GM23338 (cell line): ENCODE measurements around the gene FKRP. TPM values are rescaled to one million over a fixed set of nuclear protein-coding genes. Genes with fewer than 3 reads are reported as not detected.

ENCODE experiments used
- ATAC-seq: fragments of 200-7000 bp; cut with Tn5 transposase; 3 replicates; pipeline ENCODE4 v1.9.1; 2020
- DNase-seq: peaks from one replicate; pipeline ENCODE4 v3.0.0-alpha.2; 2015; ENCODE audit warnings: low spot score
- H2AFZ ChIP-seq: fragments of 200-600 bp; sonication (generic); 2 replicates; pipeline ENCODE4 v1.8.0; 2016; ENCODE audit warnings: antibody characterized with exemption, mild to moderate bottlenecking, moderate library complexity
- H3F3A ChIP-seq: fragments of 200-600 bp; sonication (generic); replicated peaks from 2 replicates; pipeline ENCODE4 v1.8.0; 2017; ENCODE audit warnings: antibody characterized with exemption, mixed run types, low read depth
- H3K27ac ChIP-seq: fragments of 200-600 bp; sonication (generic); 2 replicates; pipeline ENCODE4 v1.6.1; 2016; ENCODE audit warnings: low read depth
- H3K27me3 ChIP-seq: fragments of 200-600 bp; sonication (generic); 2 replicates; pipeline ENCODE4 v1.8.0; 2016; ENCODE audit warnings: mild to moderate bottlenecking, mixed run types, moderate library complexity; ENCODE audit not compliant: insufficient read depth
- H3K36me3 ChIP-seq: fragments of 200-600 bp; sonication (generic); 2 replicates; pipeline ENCODE4 v1.8.0; 2016; ENCODE audit warnings: mild to moderate bottlenecking; ENCODE audit not compliant: insufficient read depth
- H3K4me1 ChIP-seq: fragments of 200-600 bp; sonication (generic); 2 replicates; pipeline ENCODE4 v1.8.0; 2016; ENCODE audit warnings: mild to moderate bottlenecking, moderate library complexity; ENCODE audit not compliant: insufficient read depth
- H3K4me2 ChIP-seq: fragments of 200-600 bp; sonication (generic); 2 replicates; pipeline ENCODE4 v1.7.1; 2017; ENCODE audit warnings: mixed run types
- H3K4me3 ChIP-seq: fragments of 200-600 bp; sonication (generic); 2 replicates; pipeline ENCODE4 v1.6.1; 2016; ENCODE audit warnings: mixed run types
- H3K79me2 ChIP-seq: fragments of 200-600 bp; sonication (generic); replicated peaks from 2 replicates; pipeline ENCODE4 v1.8.0; 2017; ENCODE audit warnings: mild to moderate bottlenecking; ENCODE audit not compliant: insufficient read depth
- H3K9me2 ChIP-seq: fragments of 200-600 bp; sonication (generic); 2 replicates; pipeline ENCODE4 v1.8.0; 2017; ENCODE audit not compliant: insufficient read depth
- H4K20me1 ChIP-seq: fragments of 200-600 bp; sonication (generic); replicated peaks from 2 replicates; pipeline ENCODE4 v1.8.0; 2017; ENCODE audit warnings: mild to moderate bottlenecking; ENCODE audit not compliant: insufficient read depth
- H3K27ac Mint-ChIP-seq: 2 replicates; pipeline ENCODE4 v1.8.0; 2020; ENCODE audit warnings: inconsistent platforms, mild to moderate bottlenecking, moderate library complexity, mixed read lengths
- H3K27me3 Mint-ChIP-seq: 3 replicates; pipeline ENCODE4 v1.8.0; 2022; ENCODE audit warnings: low read depth, mild to moderate bottlenecking, moderate library complexity, mixed read lengths, inconsistent platforms; ENCODE audit not compliant: insufficient read depth, poor library complexity
- H3K36me3 Mint-ChIP-seq: 3 replicates; pipeline ENCODE4 v1.8.0; 2021; ENCODE audit warnings: low read depth, mild to moderate bottlenecking, inconsistent platforms, moderate library complexity, mixed read lengths
- H3K4me1 Mint-ChIP-seq: 3 replicates; pipeline ENCODE4 v1.8.0; 2020; ENCODE audit warnings: mild to moderate bottlenecking, inconsistent platforms, mixed read lengths
- H3K4me3 Mint-ChIP-seq: 3 replicates; pipeline ENCODE4 v1.8.0; 2021; ENCODE audit warnings: moderate library complexity, mild to moderate bottlenecking, inconsistent platforms, mixed read lengths
- H3K9me3 Mint-ChIP-seq: 3 replicates; pipeline ENCODE4 v1.8.0; 2020; ENCODE audit warnings: moderate library complexity, mild to moderate bottlenecking, inconsistent platforms, mixed read lengths
- CREB1 ChIP-seq: fragments of 250-450 bp; sonication (Bioruptor Pico); IDR thresholded peaks from 2 replicates; pipeline ENCODE4 v1.5.0; 2020; ENCODE audit warnings: low read depth, mild to moderate bottlenecking, moderate library complexity
- CTCF ChIP-seq, 2 experiments: fragments of 200-600 bp in 1 of 2; sonication (generic) in 1 of 2; conservative IDR thresholded peaks; 2 replicates each; pipeline versions ENCODE4 v1.5.1 to v1.6.1; 2016 to 2017; ENCODE audit warnings: antibody characterized with exemption in 2 of 2, low read depth in 2 of 2, mild to moderate bottlenecking in 2 of 2, moderate library complexity in 1 of 2
- ETS1 ChIP-seq: IDR thresholded peaks from 2 replicates; pipeline ENCODE4 v1.6.1; 2016; ENCODE audit warnings: antibody characterized with exemption
- EZH2 ChIP-seq: fragments of 200-600 bp; sonication (generic); IDR thresholded peaks from one replicate; pipeline ENCODE4 v1.8.0; 2017; ENCODE audit warnings: antibody characterized with exemption, mild to moderate bottlenecking, low read depth; ENCODE audit not compliant: unreplicated experiment
- EZH2phosphoT487 ChIP-seq: fragments of 200-600 bp; sonication (generic); IDR thresholded peaks from one replicate; pipeline ENCODE4 v1.8.1; 2018; ENCODE audit warnings: antibody characterized with exemption; ENCODE audit not compliant: unreplicated experiment
- JUNB ChIP-seq: IDR thresholded peaks from one replicate; pipeline ENCODE4 v1.6.1; 2016; ENCODE audit warnings: antibody characterized with exemption; ENCODE audit not compliant: unreplicated experiment
- NANOG ChIP-seq: IDR thresholded peaks from 2 replicates; pipeline ENCODE4 v1.6.1; 2016; ENCODE audit warnings: antibody characterized with exemption, borderline replicate concordance
- POLR2AphosphoS5 ChIP-seq: IDR thresholded peaks from 2 replicates; pipeline ENCODE4 v1.6.1; 2016; ENCODE audit warnings: antibody characterized with exemption, low read depth
- REST ChIP-seq: IDR thresholded peaks from one replicate; pipeline ENCODE4 v1.6.1; 2018; ENCODE audit warnings: antibody characterized with exemption; ENCODE audit not compliant: unreplicated experiment
- STAT1 ChIP-seq: IDR thresholded peaks from one replicate; pipeline ENCODE4 v1.6.1; 2016; ENCODE audit warnings: antibody characterized with exemption; ENCODE audit not compliant: unreplicated experiment
- ZNF114 ChIP-seq: fragments of 250-450 bp; sonication (Bioruptor Pico); IDR thresholded peaks from 2 replicates; pipeline ENCODE4 v1.5.0; 2020; ENCODE audit warnings: mild to moderate bottlenecking, moderate library complexity
- ZNF331 ChIP-seq: fragments of 250-450 bp; sonication (Bioruptor Pico); IDR thresholded peaks from 2 replicates; pipeline ENCODE4 v1.5.0; 2020; ENCODE audit warnings: low read depth, mild to moderate bottlenecking, moderate library complexity
- polyA plus RNA-seq: library from polyadenylated mRNA; unstranded; fragments of >200 nt; fragmentation: Nextera tagmentation; extraction: Ambion mirVana; gene quantifications from 2 replicates; pipeline ENCODE4 v1.2.1, GENCODE V29; 2016
- total RNA-seq: library from RNA; depleted of rRNA; stranded (reverse); fragments of >200 nt; shearing (Covaris generic); gene quantifications from 2 replicates; pipeline ENCODE4 v1.2.3, GENCODE V29; 2014
- TF ChIP-seq, protein P1 (sequence below): fragments of 250-450 bp; sonication (Bioruptor Pico); IDR thresholded peaks from 2 replicates; pipeline ENCODE4 v1.5.0; 2020; ENCODE audit warnings: mild to moderate bottlenecking, moderate library complexity

Gene FKRP
- total and polyA plus RNA-seq, 2 experiments from 2014 or later: 11.5 to 31.9 TPM

GRCh38 chr19:46725859-46726393, 19.9 kb upstream of the FKRP start:
- no peaks in the 10 kb centered on the region for H3K9me2 ChIP-seq
- H3K4me3 Mint-ChIP-seq: peak overlapping the region; percentile 16; the same call in 1 of the 3 replicates
- peaks cover 78% of the 10 kb centered on the region for H3K36me3 Mint-ChIP-seq
- ATAC-seq: no peak; the same call in 2 of the 3 replicates
- no peak overlapping the region for H3K27ac ChIP-seq
- H3K9me3 Mint-ChIP-seq: peaks cover 3% of the 10 kb centered on the region; the same call in 1 of the 3 replicates
- TF ChIP-seq STAT1: no peak
- no peak for TF ChIP-seq CREB1 (CRISPR knock-in tag)
- TF ChIP-seq POLR2AphosphoS5: no peak
- no peak for TF ChIP-seq REST
- TF ChIP-seq NANOG: no peak
- no peak for TF ChIP-seq ZNF331 (CRISPR knock-in tag)
- no peak for TF ChIP-seq EZH2
- TF ChIP-seq, protein P1, sequence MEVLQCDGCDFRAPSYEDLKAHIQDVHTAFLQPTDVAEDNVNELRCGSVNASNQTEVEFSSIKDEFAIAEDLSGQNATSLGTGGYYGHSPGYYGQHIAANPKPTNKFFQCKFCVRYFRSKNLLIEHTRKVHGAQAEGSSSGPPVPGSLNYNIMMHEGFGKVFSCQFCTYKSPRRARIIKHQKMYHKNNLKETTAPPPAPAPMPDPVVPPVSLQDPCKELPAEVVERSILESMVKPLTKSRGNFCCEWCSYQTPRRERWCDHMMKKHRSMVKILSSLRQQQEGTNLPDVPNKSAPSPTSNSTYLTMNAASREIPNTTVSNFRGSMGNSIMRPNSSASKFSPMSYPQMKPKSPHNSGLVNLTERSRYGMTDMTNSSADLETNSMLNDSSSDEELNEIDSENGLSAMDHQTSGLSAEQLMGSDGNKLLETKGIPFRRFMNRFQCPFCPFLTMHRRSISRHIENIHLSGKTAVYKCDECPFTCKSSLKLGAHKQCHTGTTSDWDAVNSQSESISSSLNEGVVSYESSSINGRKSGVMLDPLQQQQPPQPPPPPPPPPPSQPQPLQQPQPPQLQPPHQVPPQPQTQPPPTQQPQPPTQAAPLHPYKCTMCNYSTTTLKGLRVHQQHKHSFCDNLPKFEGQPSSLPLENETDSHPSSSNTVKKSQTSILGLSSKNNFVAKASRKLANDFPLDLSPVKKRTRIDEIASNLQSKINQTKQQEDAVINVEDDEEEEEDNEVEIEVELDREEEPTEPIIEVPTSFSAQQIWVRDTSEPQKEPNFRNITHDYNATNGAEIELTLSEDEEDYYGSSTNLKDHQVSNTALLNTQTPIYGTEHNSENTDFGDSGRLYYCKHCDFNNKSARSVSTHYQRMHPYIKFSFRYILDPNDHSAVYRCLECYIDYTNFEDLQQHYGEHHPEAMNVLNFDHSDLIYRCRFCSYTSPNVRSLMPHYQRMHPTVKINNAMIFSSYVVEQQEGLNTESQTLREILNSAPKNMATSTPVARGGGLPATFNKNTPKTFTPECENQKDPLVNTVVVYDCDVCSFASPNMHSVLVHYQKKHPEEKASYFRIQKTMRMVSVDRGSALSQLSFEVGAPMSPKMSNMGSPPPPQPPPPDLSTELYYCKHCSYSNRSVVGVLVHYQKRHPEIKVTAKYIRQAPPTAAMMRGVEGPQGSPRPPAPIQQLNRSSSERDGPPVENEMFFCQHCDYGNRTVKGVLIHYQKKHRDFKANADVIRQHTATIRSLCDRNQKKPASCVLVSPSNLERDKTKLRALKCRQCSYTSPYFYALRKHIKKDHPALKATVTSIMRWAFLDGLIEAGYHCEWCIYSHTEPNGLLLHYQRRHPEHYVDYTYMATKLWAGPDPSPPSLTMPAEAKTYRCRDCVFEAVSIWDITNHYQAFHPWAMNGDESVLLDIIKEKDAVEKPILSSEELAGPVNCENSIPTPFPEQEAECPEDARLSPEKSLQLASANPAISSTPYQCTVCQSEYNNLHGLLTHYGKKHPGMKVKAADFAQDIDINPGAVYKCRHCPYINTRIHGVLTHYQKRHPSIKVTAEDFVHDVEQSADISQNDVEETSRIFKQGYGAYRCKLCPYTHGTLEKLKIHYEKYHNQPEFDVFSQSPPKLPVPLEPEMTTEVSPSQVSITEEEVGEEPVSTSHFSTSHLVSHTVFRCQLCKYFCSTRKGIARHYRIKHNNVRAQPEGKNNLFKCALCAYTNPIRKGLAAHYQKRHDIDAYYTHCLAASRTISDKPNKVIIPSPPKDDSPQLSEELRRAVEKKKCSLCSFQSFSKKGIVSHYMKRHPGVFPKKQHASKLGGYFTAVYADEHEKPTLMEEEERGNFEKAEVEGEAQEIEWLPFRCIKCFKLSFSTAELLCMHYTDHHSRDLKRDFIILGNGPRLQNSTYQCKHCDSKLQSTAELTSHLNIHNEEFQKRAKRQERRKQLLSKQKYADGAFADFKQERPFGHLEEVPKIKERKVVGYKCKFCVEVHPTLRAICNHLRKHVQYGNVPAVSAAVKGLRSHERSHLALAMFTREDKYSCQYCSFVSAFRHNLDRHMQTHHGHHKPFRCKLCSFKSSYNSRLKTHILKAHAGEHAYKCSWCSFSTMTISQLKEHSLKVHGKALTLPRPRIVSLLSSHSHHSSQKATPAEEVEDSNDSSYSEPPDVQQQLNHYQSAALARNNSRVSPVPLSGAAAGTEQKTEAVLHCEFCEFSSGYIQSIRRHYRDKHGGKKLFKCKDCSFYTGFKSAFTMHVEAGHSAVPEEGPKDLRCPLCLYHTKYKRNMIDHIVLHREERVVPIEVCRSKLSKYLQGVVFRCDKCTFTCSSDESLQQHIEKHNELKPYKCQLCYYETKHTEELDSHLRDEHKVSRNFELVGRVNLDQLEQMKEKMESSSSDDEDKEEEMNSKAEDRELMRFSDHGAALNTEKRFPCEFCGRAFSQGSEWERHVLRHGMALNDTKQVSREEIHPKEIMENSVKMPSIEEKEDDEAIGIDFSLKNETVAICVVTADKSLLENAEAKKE (CRISPR knock-in tag): no peak
- TF ChIP-seq ZNF114: no peak
- no peak for TF ChIP-seq CTCF (conservative IDR thresholded peaks at IDR 0.05; ENCODE audit: low read depth in 2 of 2)
- no peak for TF ChIP-seq JUNB
- TF ChIP-seq EZH2phosphoT487: no peak
- TF ChIP-seq ETS1: no peak
- H3K79me2 ChIP-seq: 0 out of 2 replicates have a peak, but pooled peaks cover 7% of the 10 kb centered on the region
- no peak overlapping the region for H3K4me2 ChIP-seq
- no peak for DNase-seq
- H3K4me1 Mint-ChIP-seq: peaks cover 24% of the 10 kb centered on the region
- H3K4me3 ChIP-seq: no peak overlapping the region
- H3F3A ChIP-seq: peaks cover 3% of the 10 kb centered on the region; the same call in 1 of the 2 replicates
- H3K36me3 ChIP-seq: peaks cover 15% of the 10 kb centered on the region; the same call in 1 of the 2 replicates
- peaks cover 9% of the 10 kb centered on the region for H3K27me3 Mint-ChIP-seq
- peak overlapping the region; percentile 88 for H3K27ac Mint-ChIP-seq
- no peaks in the 10 kb centered on the region for H3K27me3 ChIP-seq
- H2AFZ ChIP-seq: no peak overlapping the region
- H3K4me1 ChIP-seq: no peaks in the 10 kb centered on the region
- peaks cover 14% of the 10 kb centered on the region for H4K20me1 ChIP-seq
